ENCODE data around the gene MED17. TPM values are rescaled to one million over a fixed set of nuclear protein-coding genes. Genes with fewer than 3 reads are reported as not detected.
"Not testable (repeated sequence)": the region's sequence is repeated elsewhere in the genome, so short reads cannot be mapped to it uniquely, and the experiment has no call there.

Gene MED17
- total and polyA plus RNA-seq, 3 experiments from 2014 or later: 25.1 to 42.8 (median 39.4) TPM

DNA sequence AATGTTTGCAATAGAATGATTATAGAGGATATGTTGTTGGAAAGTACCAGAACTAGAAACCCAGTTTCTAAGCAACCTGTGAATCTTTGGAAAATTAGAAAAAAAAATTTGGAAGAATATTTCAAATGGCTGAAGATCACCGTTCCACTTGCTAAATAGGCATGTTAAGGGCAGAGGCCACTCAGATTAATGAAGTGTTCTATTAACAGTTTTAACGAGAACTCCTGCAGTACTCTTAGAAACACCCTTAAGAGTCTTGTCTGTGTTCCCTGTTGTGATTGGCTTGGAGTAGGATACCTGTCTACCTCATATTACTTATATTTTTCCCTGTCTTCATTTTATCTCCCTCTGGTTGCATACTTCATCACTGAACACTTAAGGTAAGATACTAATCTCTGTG, 38.0 kb upstream of the MED17 start:
- Mint-ChIP-seq H3K36me3 (peaks cover 0 to 36% (median 6%) of the 10 kb centered on the region in 3 donors), H3K27ac (no peak overlapping the region), H3K4me1 (peaks cover 22 to 38% (median 35%) of the 10 kb centered on the region in 3 donors), H3K4me3 (no peak overlapping the region), H3K9me3 (peaks cover 0 to 1% (median 0%) of the 10 kb centered on the region in 5 donors), H3K27me3 (peaks cover 0 to 3% of the 10 kb centered on the region in 2 donors)
- no peak overlapping the region for H3K27ac ChIP-seq (ENCODE audit: low read depth, low read length)
- no peak for DNase-seq
- H3K4me3 ChIP-seq (ENCODE audit: low read length): no peak overlapping the region
- ChIA-PET POLR2A (no interaction called here), CTCF (no interaction called here)
- H3K27me3 ChIP-seq (ENCODE audit: insufficient read depth, low read length, poor library complexity, severe bottlenecking): no peaks in the 10 kb centered on the region
- H3K4me1 ChIP-seq (ENCODE audit: insufficient read depth, low read length): peaks cover 10% of the 10 kb centered on the region
- H3K36me3 ChIP-seq (ENCODE audit: insufficient read depth, low read length): no peaks in the 10 kb centered on the region
- no peaks in the 10 kb centered on the region for H3K9me3 ChIP-seq (ENCODE audit: low read length)

- Mint-ChIP-seq H3K4me3 (no peak overlapping the region), H3K27me3 (no peaks in the 10 kb centered on the region), H3K9me3 (no peaks in the 10 kb centered on the region), H3K4me1 (peaks cover 13 to 28% (median 28%) of the 10 kb centered on the region in 3 donors), H3K36me3 (peaks cover 0 to 29% (median 6%) of the 10 kb centered on the region in 3 donors), H3K27ac (no peak overlapping the region)
- Histone ChIP-seq H3K4me1 (ENCODE audit: insufficient read depth, low read length) (peaks cover 6% of the 10 kb centered on the region), H3K27me3 (ENCODE audit: insufficient read depth, low read length, poor library complexity, severe bottlenecking) (no peaks in the 10 kb centered on the region), H3K9me3 (ENCODE audit: low read length) (no peaks in the 10 kb centered on the region), H3K4me3 (ENCODE audit: low read length) (no peak overlapping the region), H3K36me3 (ENCODE audit: insufficient read depth, low read length) (no peaks in the 10 kb centered on the region), H3K27ac (ENCODE audit: low read depth, low read length) (no peak overlapping the region)
- ChIA-PET CTCF (no interaction called here), POLR2A (no interaction called here)
- no peak for DNase-seq
Measured at GRCh38 chr11:93747122-93747521, 37.0 kb upstream of the MED17 start.

GRCh38 chr11:93751001-93751400, 33.1 kb upstream of the MED17 start:
- Mint-ChIP-seq H3K27me3 (no peaks in the 10 kb centered on the region), H3K4me3 (no peak overlapping the region), H3K27ac (no peak overlapping the region), H3K9me3 (no peaks in the 10 kb centered on the region), H3K4me1 (peaks cover 0 to 10% (median 8%) of the 10 kb centered on the region in 3 donors), H3K36me3 (peaks cover 0 to 45% (median 9%) of the 10 kb centered on the region in 3 donors)
- CTCF ChIA-PET: no interaction called here
- POLR2A ChIA-PET: no interaction called here
- H3K4me1 ChIP-seq (ENCODE audit: insufficient read depth, low read length): no peaks in the 10 kb centered on the region
- no peaks in the 10 kb centered on the region for H3K9me3 ChIP-seq (ENCODE audit: low read length)
- no peak overlapping the region for H3K4me3 ChIP-seq (ENCODE audit: low read length)
- no peak overlapping the region for H3K27ac ChIP-seq (ENCODE audit: low read depth, low read length)
- H3K27me3 ChIP-seq (ENCODE audit: insufficient read depth, low read length, poor library complexity, severe bottlenecking): no peaks in the 10 kb centered on the region
- peaks cover 9% of the 10 kb centered on the region for H3K36me3 ChIP-seq (ENCODE audit: insufficient read depth, low read length)
- DNase-seq: no peak

GRCh38 chr11:93753241-93753640, 30.8 kb upstream of the MED17 start:
- Histone ChIP-seq H3K27ac (ENCODE audit: low read depth, low read length) (no peak overlapping the region), H3K36me3 (ENCODE audit: insufficient read depth, low read length) (peaks cover 13% of the 10 kb centered on the region), H3K27me3 (ENCODE audit: insufficient read depth, low read length, poor library complexity, severe bottlenecking) (no peaks in the 10 kb centered on the region), H3K9me3 (ENCODE audit: low read length) (no peaks in the 10 kb centered on the region), H3K4me3 (ENCODE audit: low read length) (no peak overlapping the region), H3K4me1 (ENCODE audit: insufficient read depth, low read length) (no peaks in the 10 kb centered on the region)
- ChIA-PET CTCF (no interaction called here), POLR2A (no interaction called here)
- peaks cover 0 to 5% (median 4%) of the 10 kb centered on the region in 3 donors for H3K4me1 Mint-ChIP-seq
- H3K27ac Mint-ChIP-seq: peak overlapping the region in 2 of 8 donors; percentile 18 to 91
- no peak for DNase-seq
- no peaks in the 10 kb centered on the region for H3K9me3 Mint-ChIP-seq
- no peak overlapping the region for H3K4me3 Mint-ChIP-seq
- H3K36me3 Mint-ChIP-seq: peaks cover 0 to 55% (median 16%) of the 10 kb centered on the region in 3 donors
- H3K27me3 Mint-ChIP-seq: no peaks in the 10 kb centered on the region

- no peaks in the 10 kb centered on the region for H3K27me3 Mint-ChIP-seq
- no peaks in the 10 kb centered on the region for H3K4me1 Mint-ChIP-seq
- Histone ChIP-seq H3K27me3 (ENCODE audit: insufficient read depth, low read length, poor library complexity, severe bottlenecking) (no peaks in the 10 kb centered on the region), H3K36me3 (ENCODE audit: insufficient read depth, low read length) (peaks cover 13% of the 10 kb centered on the region), H3K4me1 (ENCODE audit: insufficient read depth, low read length) (no peaks in the 10 kb centered on the region), H3K4me3 (ENCODE audit: low read length) (no peak overlapping the region), H3K27ac (ENCODE audit: low read depth, low read length) (no peak overlapping the region), H3K9me3 (ENCODE audit: low read length) (no peaks in the 10 kb centered on the region)
- no peak overlapping the region for H3K4me3 Mint-ChIP-seq
- ChIA-PET POLR2A (no interaction called here), CTCF (no interaction called here)
- H3K9me3 Mint-ChIP-seq: no peaks in the 10 kb centered on the region
- H3K36me3 Mint-ChIP-seq: peaks cover 8 to 71% (median 24%) of the 10 kb centered on the region in 3 donors
- H3K27ac Mint-ChIP-seq: no peak overlapping the region
- no peak for DNase-seq
Measured at GRCh38 chr11:93756748-93757147, 27.3 kb upstream of the MED17 start.

GRCh38 chr11:93757301-93757700, 26.8 kb upstream of the MED17 start:
- no peaks in the 10 kb centered on the region for H3K9me3 Mint-ChIP-seq

DNA sequence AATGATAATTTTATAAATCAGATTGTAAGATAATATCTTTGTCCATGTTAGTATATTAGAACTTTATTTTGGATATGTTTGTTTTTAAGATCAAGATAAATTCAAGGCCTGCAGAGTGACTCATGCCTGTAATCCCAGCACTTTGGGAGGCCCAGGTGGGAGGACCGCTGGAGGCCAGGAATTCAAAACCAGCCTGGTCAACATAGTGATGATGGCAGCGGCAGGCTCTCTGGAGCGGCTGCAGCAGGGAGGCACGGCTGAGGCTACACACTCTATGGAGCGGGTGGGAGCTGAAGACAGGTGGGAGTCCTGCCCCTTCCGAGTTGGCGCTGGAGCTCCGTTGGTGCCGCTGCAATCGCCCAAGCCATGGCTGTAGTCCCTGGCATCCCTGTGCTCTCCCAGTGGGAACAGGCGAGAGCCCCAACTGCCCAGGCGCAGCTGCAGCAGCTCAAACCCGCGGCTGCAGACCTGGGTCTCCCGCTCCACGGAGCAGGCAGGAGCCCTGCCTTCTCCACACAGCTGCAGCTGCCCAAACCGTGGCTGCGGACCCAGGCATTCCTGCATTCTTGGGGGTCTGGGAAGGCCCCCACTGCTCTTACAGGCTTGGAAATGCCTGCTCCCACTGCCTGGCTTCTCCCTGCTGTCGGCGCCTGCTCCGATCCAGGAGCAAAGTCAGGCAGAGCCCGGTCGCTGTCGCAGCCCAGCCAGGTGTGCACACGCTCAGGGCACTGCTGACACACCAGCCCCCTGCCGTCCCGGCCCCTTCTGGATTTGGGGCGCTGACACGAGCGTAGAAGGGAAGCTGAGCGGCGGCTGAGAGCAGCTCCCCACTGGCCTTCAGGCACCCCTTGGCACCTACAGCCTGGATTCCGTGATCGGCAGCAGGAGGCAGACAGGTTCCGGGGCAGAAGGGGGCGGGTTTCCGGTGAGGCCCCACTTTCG, 25.9 kb upstream of the MED17 start:
- no peaks in the 10 kb centered on the region for H3K9me3 Mint-ChIP-seq

More at GRCh38 chr11:93757301-93757700, 26.8 kb upstream of the MED17 start:
- Mint-ChIP-seq H3K27me3 (no peaks in the 10 kb centered on the region), H3K4me3 (no peak overlapping the region), H3K27ac (no peak overlapping the region), H3K36me3 (peaks cover 8 to 70% (median 23%) of the 10 kb centered on the region in 3 donors), H3K4me1 (no peaks in the 10 kb centered on the region)
- ChIA-PET POLR2A (no interaction called here), CTCF (no interaction called here)
- H3K4me1 ChIP-seq (ENCODE audit: insufficient read depth, low read length): no peaks in the 10 kb centered on the region
- no peaks in the 10 kb centered on the region for H3K27me3 ChIP-seq (ENCODE audit: insufficient read depth, low read length, poor library complexity, severe bottlenecking)
- no peaks in the 10 kb centered on the region for H3K9me3 ChIP-seq (ENCODE audit: low read length)
- H3K36me3 ChIP-seq (ENCODE audit: insufficient read depth, low read length): peaks cover 13% of the 10 kb centered on the region
- no peak overlapping the region for H3K4me3 ChIP-seq (ENCODE audit: low read length)
- DNase-seq: no peak
- no peak overlapping the region for H3K27ac ChIP-seq (ENCODE audit: low read depth, low read length)

GRCh38 chr11:93759123-93759522, 25.0 kb upstream of the MED17 start:
- H3K9me3 Mint-ChIP-seq; H3K4me3 Mint-ChIP-seq; H3K4me3 ChIP-seq (ENCODE audit: low read length); CTCF ChIA-PET; H3K27me3 ChIP-seq (ENCODE audit: insufficient read depth, low read length, poor library complexity, severe bottlenecking); POLR2A ChIA-PET; H3K27me3 Mint-ChIP-seq; H3K27ac ChIP-seq (ENCODE audit: low read depth, low read length); H3K4me1 ChIP-seq (ENCODE audit: insufficient read depth, low read length); H3K9me3 ChIP-seq (ENCODE audit: low read length); H3K4me1 Mint-ChIP-seq; DNase-seq: not testable (repeated sequence)
- H3K27ac Mint-ChIP-seq: peak overlapping the region in 1 of 8 donors; percentile 54
- peaks cover 13% of the 10 kb centered on the region for H3K36me3 ChIP-seq (ENCODE audit: insufficient read depth, low read length)
- H3K36me3 Mint-ChIP-seq: peaks cover 8 to 70% (median 21%) of the 10 kb centered on the region in 3 donors

More for the DNA sequence above, 25.9 kb upstream of the MED17 start:
- Histone ChIP-seq H3K9me3 (ENCODE audit: low read length) (no peaks in the 10 kb centered on the region), H3K4me1 (ENCODE audit: insufficient read depth, low read length) (no peaks in the 10 kb centered on the region), H3K27me3 (ENCODE audit: insufficient read depth, low read length, poor library complexity, severe bottlenecking) (no peaks in the 10 kb centered on the region), H3K27ac (ENCODE audit: low read depth, low read length) (no peak overlapping the region), H3K4me3 (ENCODE audit: low read length) (no peak overlapping the region), H3K36me3 (ENCODE audit: insufficient read depth, low read length) (peaks cover 13% of the 10 kb centered on the region)
- H3K27ac Mint-ChIP-seq: no peak overlapping the region
- H3K27me3 Mint-ChIP-seq: no peaks in the 10 kb centered on the region
- DNase-seq: peak in 1 of 5 donors; percentile 45
- ChIA-PET POLR2A (no interaction called here), CTCF (no interaction called here)
- peaks cover 8 to 71% (median 21%) of the 10 kb centered on the region in 3 donors for H3K36me3 Mint-ChIP-seq
- no peaks in the 10 kb centered on the region for H3K4me1 Mint-ChIP-seq
- no peak overlapping the region for H3K4me3 Mint-ChIP-seq
